Activated CD4-positive, alpha-beta T cell treated with anti-CD3 and anti-CD28 coated beads for 36 hours (primary cell): ENCODE data around the gene MT2A. TPM values are rescaled to one million over a fixed set of nuclear protein-coding genes. Genes with fewer than 3 reads are reported as not detected.
A peak's percentile ranks its signal among the peaks of the same experiment; 100 is the strongest.
"Not testable (repeated sequence)": the region's sequence is repeated elsewhere in the genome, so short reads cannot be mapped to it uniquely, and the experiment has no call there.

Source experiments
- ATAC-seq: fragments of 200-7000 bp; cut with Tn5 transposase; one replicate; pipeline ENCODE4 v1.10.0; 2021; ENCODE audit warnings: mild to moderate bottlenecking, moderate library complexity
- CTCF ChIA-PET: fragments of 350-600 bp; sonication (Branson Sonifier 250); formaldehyde crosslinking; loops from one replicate; lab custom pipeline; 2021; ENCODE audit warnings: antibody characterized with exemption; lab: Charles Lee
- POLR2A ChIA-PET: fragments of 350-600 bp; sonication (Branson Sonifier 250); formaldehyde crosslinking; loops from one replicate; lab custom pipeline; 2021; ENCODE audit warnings: antibody characterized with exemption, inconsistent platforms; lab: Charles Lee
- DNase-seq: peaks from one replicate; pipeline ENCODE4 v3.0.0-alpha.2; 2020
- H3K27ac Mint-ChIP-seq: one replicate; pipeline ENCODE4 v1.8.0; 2021; ENCODE audit warnings: mixed read lengths
- H3K27me3 Mint-ChIP-seq: one replicate; pipeline ENCODE4 v1.8.0; 2021; ENCODE audit warnings: mixed read lengths
- H3K36me3 Mint-ChIP-seq: one replicate; pipeline ENCODE4 v1.8.0; 2021; ENCODE audit warnings: low read depth, mixed read lengths
- H3K4me1 Mint-ChIP-seq: one replicate; pipeline ENCODE4 v1.8.0; 2021; ENCODE audit warnings: mixed read lengths
- H3K4me3 Mint-ChIP-seq: one replicate; pipeline ENCODE4 v1.8.0; 2021; ENCODE audit warnings: mild to moderate bottlenecking, moderate library complexity, mixed read lengths
- H3K9me3 Mint-ChIP-seq: one replicate; pipeline ENCODE4 v1.8.0; 2021; ENCODE audit warnings: low read depth, mixed read lengths
- intact Hi-C, 2 experiments: fragments of 100-400 bp; cut with DNase I in 1 of 2; cut with micrococcal nuclease in 1 of 2; formaldehyde crosslinking; loops; one replicate each; pipeline versions ENCODE4 v1.14.2 to v1.15.1; 2022 to 2024; cut with DNase I, micrococcal nuclease
- total RNA-seq, 2 experiments: library from RNA; stranded (reverse); gene quantifications; one replicate each; pipeline ENCODE4 v1.2.3, GENCODE V29; 2021

Gene MT2A
- total RNA-seq, 2 experiments from 2014 or later, result 114 to 380 TPM

- intact Hi-C loops, result loop anchor here in 1 of 2 experiments (10.0 kb wide), 1 partner anchor 567 kb away; the partner anchor contains the start of genes PSME3IP1 and RSPRY1
- peak; percentile 83 for DNase-seq
- peaks cover 45% of the 10 kb centered on the region for H3K4me1 Mint-ChIP-seq
- ATAC-seq, result peak; percentile 69
- peaks cover 11% of the 10 kb centered on the region for H3K27me3 Mint-ChIP-seq
- no peak overlapping the region for H3K27ac Mint-ChIP-seq
- CTCF ChIA-PET, result interaction anchor here (0.7 to 1.2 kb wide), 5 partner anchors 8 to 84 kb away, joined by 3 to 4 read pairs (median 3); partner anchors contain the start of gene MT2A
- H3K9me3 Mint-ChIP-seq, result no peaks in the 10 kb centered on the region
- no peaks in the 10 kb centered on the region for H3K36me3 Mint-ChIP-seq
- POLR2A ChIA-PET, result interaction anchor here (0.6 to 1.6 kb wide), 5 partner anchors 8 to 98 kb away, joined by 3 to 5 read pairs (median 4); partner anchors contain the start of genes MT1E and MT2A
- H3K4me3 Mint-ChIP-seq, result peak overlapping the region; percentile 61
Observed at GRCh38 chr16:56617212-56618085, 9.1 kb downstream of the MT2A start.

GRCh38 chr16:56618138-56618537 is 9.8 kb downstream of the MT2A start:
- Mint-ChIP-seq H3K4me1 (peaks cover 41% of the 10 kb centered on the region), H3K27ac (no peak overlapping the region), H3K4me3 (peak overlapping the region; percentile 61), H3K9me3 (no peaks in the 10 kb centered on the region), H3K27me3 (peaks cover 11% of the 10 kb centered on the region), H3K36me3 (no peaks in the 10 kb centered on the region)
- ATAC-seq (no peak), DNase-seq (no peak)
- CTCF ChIA-PET, result interaction anchor here (0.7 to 1.2 kb wide), 4 partner anchors 9 to 17 kb away, joined by 3 to 4 read pairs (median 3); partner anchors contain the start of gene MT2A
- intact Hi-C loops, result loop anchor here in 1 of 2 experiments (10.0 kb wide), 1 partner anchor 567 kb away; the partner anchor contains the start of genes PSME3IP1 and RSPRY1
- POLR2A ChIA-PET, result interaction anchor here (1.1 to 1.6 kb wide), 2 partner anchors 7 to 10 kb away, joined by 4 to 5 read pairs; partner anchors contain the start of genes MT1E and MT2A

GRCh38 chr16:56620339-56620897 is 12.0 kb downstream of the MT2A start:
- Mint-ChIP-seq H3K36me3 (no peaks in the 10 kb centered on the region), H3K27ac (no peak overlapping the region), H3K9me3 (no peaks in the 10 kb centered on the region), H3K27me3 (peaks cover 19% of the 10 kb centered on the region), H3K4me3 (no peak overlapping the region), H3K4me1 (peaks cover 25% of the 10 kb centered on the region)
- POLR2A ChIA-PET, result no interaction called here
- intact Hi-C loops, result no loop called here
- CTCF ChIA-PET, result interaction anchor here (0.7 to 0.9 kb wide), 2 partner anchors 8 to 317 kb away, joined by 3 read pairs; no protein-coding TSS in a partner anchor
- no peak for ATAC-seq
- no peak for DNase-seq

GRCh38 chr16:56621665-56622445 is 13.5 kb downstream of the MT2A start:
- CTCF ChIA-PET, result interaction anchor here (0.6 to 1.1 kb wide), 3 partner anchors 13 to 106 kb away, joined by 3 to 5 read pairs (median 3); no protein-coding TSS in a partner anchor
- H3K4me3 Mint-ChIP-seq, H3K36me3 Mint-ChIP-seq, POLR2A ChIA-PET, ATAC-seq, H3K27ac Mint-ChIP-seq, intact Hi-C loops, DNase-seq, H3K9me3 Mint-ChIP-seq: not testable (repeated sequence)
- Mint-ChIP-seq H3K27me3 (peaks cover 27% of the 10 kb centered on the region), H3K4me1 (peaks cover 23% of the 10 kb centered on the region)

- DNase-seq, H3K36me3 Mint-ChIP-seq, H3K27ac Mint-ChIP-seq, H3K4me3 Mint-ChIP-seq, ATAC-seq, H3K9me3 Mint-ChIP-seq, intact Hi-C loops: not testable (repeated sequence)
- Mint-ChIP-seq H3K27me3 (peaks cover 25% of the 10 kb centered on the region), H3K4me1 (peaks cover 14% of the 10 kb centered on the region)
- ChIA-PET CTCF (interaction anchor here (1.0 to 1.7 kb wide), 5 partner anchors 9 to 81 kb away, joined by 3 to 6 read pairs (median 4); no protein-coding TSS in a partner anchor), POLR2A (interaction anchor here (0.6 to 1.1 kb wide), 3 partner anchors 13 to 563 kb away, joined by 3 to 4 read pairs (median 3); partner anchors contain the start of genes PSME3IP1 and RSPRY1)
Observed at GRCh38 chr16:56623184-56623583, 14.8 kb downstream of the MT2A start.

- ChIA-PET CTCF (interaction anchor here (0.7 to 1.7 kb wide), 6 partner anchors 9 to 80 kb away, joined by 3 to 6 read pairs (median 4); no protein-coding TSS in a partner anchor), POLR2A (interaction anchor here (0.6 to 1.1 kb wide), 3 partner anchors 13 to 562 kb away, joined by 3 to 4 read pairs (median 3); partner anchors contain the start of genes PSME3IP1 and RSPRY1)
- Mint-ChIP-seq H3K9me3 (no peaks in the 10 kb centered on the region), H3K4me3 (no peak overlapping the region), H3K36me3 (no peaks in the 10 kb centered on the region), H3K27ac (no peak overlapping the region), H3K4me1 (peaks cover 14% of the 10 kb centered on the region), H3K27me3 (peaks cover 23% of the 10 kb centered on the region)
- intact Hi-C loops, result loop anchor here in 1 of 2 experiments (2.0 kb wide), 2 partner anchors 19 to 45 kb away; partner anchors contain the start of genes MT1G and MT1H
- no peak for ATAC-seq
- DNase-seq, result no peak
Observed at GRCh38 chr16:56623637-56624036, 15.3 kb downstream of the MT2A start.

- peak within 1 kb of the TSS; percentile 79 for H3K27ac Mint-ChIP-seq
- POLR2A ChIA-PET, result interaction anchor here (0.7 to 3.0 kb wide), 8 partner anchors 8 to 57 kb away, joined by 3 to 31 read pairs (median 5); partner anchors contain the start of genes MT1F, MT1X and MT2A
- intact Hi-C loops, result loop anchor here (1.0 to 2.0 kb wide), 7 partner anchors 16 to 57 kb away; partner anchors contain the start of genes MT1F (in 1 of the 2), MT1G (in 1 of the 2), MT1H (in 1 of the 2) and MT1X (in 1 of the 2)
- peak; percentile 82 for DNase-seq
- H3K4me1 Mint-ChIP-seq, result peaks cover 14% of the 10 kb centered on the region
- H3K9me3 Mint-ChIP-seq, result no peaks in the 10 kb centered on the region
- ATAC-seq, result peak; percentile 88
- H3K36me3 Mint-ChIP-seq, result no peaks in the 10 kb centered on the region
- peaks cover 26% of the 10 kb centered on the region for H3K27me3 Mint-ChIP-seq
- H3K4me3 Mint-ChIP-seq, result peak within 1 kb of the TSS; percentile 71
- CTCF ChIA-PET, result interaction anchor here (0.6 to 1.2 kb wide), 6 partner anchors 10 to 37 kb away, joined by 3 to 9 read pairs (median 5); partner anchors contain the start of gene MT2A
Observed at GRCh38 chr16:56625140-56625942, 17.0 kb downstream of the MT2A start, which contains the start of gene MT1E. Gene MT1E (plus strand): TSS chr16:56625781. CDS start chr16:56625852, 71 bp downstream.

GRCh38 chr16:56625943-56626654 is 17.7 kb downstream of the MT2A start:
- ChIA-PET POLR2A (interaction anchor here (0.7 to 3.0 kb wide), 8 partner anchors 8 to 56 kb away, joined by 3 to 31 read pairs (median 5); partner anchors contain the start of genes MT1F, MT1X and MT2A), CTCF (interaction anchor here (0.7 to 1.2 kb wide), 5 partner anchors 15 to 37 kb away, joined by 3 to 9 read pairs (median 6); partner anchors contain the start of gene MT2A)
- H3K4me1 Mint-ChIP-seq, result peaks cover 14% of the 10 kb centered on the region
- no peaks in the 10 kb centered on the region for H3K36me3 Mint-ChIP-seq
- peak; percentile 29 for DNase-seq
- peak overlapping the region; percentile 55 for H3K27ac Mint-ChIP-seq
- intact Hi-C loops, result loop anchor here (1.0 to 2.0 kb wide), 7 partner anchors 17 to 56 kb away; partner anchors contain the start of genes MT1F (in 1 of the 2), MT1G (in 1 of the 2), MT1H (in 1 of the 2) and MT1X (in 1 of the 2)
- H3K27me3 Mint-ChIP-seq, result peaks cover 31% of the 10 kb centered on the region
- H3K4me3 Mint-ChIP-seq, result peak overlapping the region; percentile 71
- no peaks in the 10 kb centered on the region for H3K9me3 Mint-ChIP-seq
- ATAC-seq, result peak; percentile 28
